GM10266 (cell line): Measurements from ENCODE around the gene CEMIP2.

ENCODE experiments used
- DNase-seq: peaks from one replicate; pipeline ENCODE4 v3.0.0; 2012; ENCODE audit errors: extremely low spot score
- CTCF ChIP-seq: IDR thresholded peaks from 2 replicates; pipeline ENCODE4 v1.5.1; 2012; ENCODE audit warnings: mild to moderate bottlenecking, low read depth; ENCODE audit not compliant: control insufficient read depth, insufficient read depth; ENCODE audit errors: missing control alignments

The CEMIP2 gene

GRCh38 chr9:71647094-71647591, 121.2 kb downstream of the CEMIP2 start:
- DNase-seq = no peak
- TF ChIP-seq CTCF = no peak

- DNase-seq = no peak
- TF ChIP-seq CTCF = no peak
Observed at GRCh38 chr9:71646131-71646530, 122.2 kb downstream of the CEMIP2 start.

- no peak for TF ChIP-seq CTCF
- DNase-seq = no peak
Observed at GRCh38 chr9:71644819-71645362, 123.4 kb downstream of the CEMIP2 start.

- no peak for TF ChIP-seq CTCF
- DNase-seq = no peak
Observed at GRCh38 chr9:71643330-71643729, 125.0 kb downstream of the CEMIP2 start.

GRCh38 chr9:71642056-71642455, 126.3 kb downstream of the CEMIP2 start:
- DNase-seq = no peak
- no peak for TF ChIP-seq CTCF

- TF ChIP-seq CTCF = no peak
Observed at GRCh38 chr9:71638627-71639026, 129.7 kb downstream of the CEMIP2 start.

GRCh38 chr9:71637926-71638325, 130.4 kb downstream of the CEMIP2 start:
- TF ChIP-seq CTCF = no peak
- no peak for DNase-seq

More at GRCh38 chr9:71638627-71639026, 129.7 kb downstream of the CEMIP2 start:
- DNase-seq = no peak
